AG09319 (cell line): ENCODE results near the gene CACNB2.
A peak's percentile ranks its signal among the peaks of the same experiment; 100 is the strongest.

Experiments used
- DNase-seq: peaks from one replicate; pipeline ENCODE4 v3.0.0-alpha.2; 2010; ENCODE audit warnings: low read depth; ENCODE audit errors: extremely low read depth
- CTCF ChIP-seq: IDR thresholded peaks from 2 replicates; pipeline ENCODE4 v1.5.1; 2011; ENCODE audit warnings: low read depth, mild to moderate bottlenecking, inconsistent platforms, low read length, moderate library complexity

CACNB2 gene

GRCh38 chr10:18501629-18502028 is 361.4 kb downstream of the CACNB2 start:
- DNase-seq = no peak
- TF ChIP-seq CTCF = no peak

- no peak for DNase-seq
- no peak for TF ChIP-seq CTCF
Measured at GRCh38 chr10:18504161-18504560, 363.9 kb downstream of the CACNB2 start.

GRCh38 chr10:18505456-18506118 is 365.4 kb downstream of the CACNB2 start:
- DNase-seq = peak; percentile 4
- no peak for TF ChIP-seq CTCF

- TF ChIP-seq CTCF = no peak
- DNase-seq = no peak
Measured at GRCh38 chr10:18508587-18508986, 368.4 kb downstream of the CACNB2 start.

GRCh38 chr10:18514537-18514936 is 374.3 kb downstream of the CACNB2 start:
- no peak for TF ChIP-seq CTCF
- DNase-seq = no peak

GRCh38 chr10:18516851-18517250 is 376.6 kb downstream of the CACNB2 start:
- no peak for TF ChIP-seq CTCF
- DNase-seq = no peak

- TF ChIP-seq CTCF = no peak
- DNase-seq = peak; percentile 10
Measured at GRCh38 chr10:18523025-18523424, 382.8 kb downstream of the CACNB2 start.
